Dedifferentiated amniotic fluid mesenchymal stem cell (primary cell): Measurements from ENCODE around the gene DHCR7.

Source experiments
- DNase-seq: peaks from one replicate; pipeline ENCODE4 v3.0.0-alpha.2; 2016; ENCODE audit errors: extremely low spot score

The DHCR7 gene

DNA sequence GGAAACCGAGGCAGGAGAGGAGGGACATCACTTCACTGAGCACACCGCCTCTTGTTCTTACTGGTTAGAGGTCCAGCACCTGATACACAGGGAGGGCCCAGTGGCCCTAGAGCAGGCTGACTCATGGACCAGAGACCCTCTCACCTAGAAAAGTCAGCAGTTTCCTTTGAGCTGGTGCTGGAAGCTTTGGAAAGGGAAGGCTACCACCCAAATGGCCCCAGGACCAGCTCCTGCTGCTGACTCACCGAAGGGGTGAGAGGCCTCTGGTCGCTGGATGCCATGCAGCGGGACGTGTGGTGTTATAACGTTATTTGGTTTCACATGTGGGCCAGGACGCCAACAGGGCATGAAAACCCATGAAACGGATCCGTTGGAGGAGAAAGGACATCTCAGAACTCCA, 8.6 kb upstream of the DHCR7 start:
- no peak for DNase-seq

DNA sequence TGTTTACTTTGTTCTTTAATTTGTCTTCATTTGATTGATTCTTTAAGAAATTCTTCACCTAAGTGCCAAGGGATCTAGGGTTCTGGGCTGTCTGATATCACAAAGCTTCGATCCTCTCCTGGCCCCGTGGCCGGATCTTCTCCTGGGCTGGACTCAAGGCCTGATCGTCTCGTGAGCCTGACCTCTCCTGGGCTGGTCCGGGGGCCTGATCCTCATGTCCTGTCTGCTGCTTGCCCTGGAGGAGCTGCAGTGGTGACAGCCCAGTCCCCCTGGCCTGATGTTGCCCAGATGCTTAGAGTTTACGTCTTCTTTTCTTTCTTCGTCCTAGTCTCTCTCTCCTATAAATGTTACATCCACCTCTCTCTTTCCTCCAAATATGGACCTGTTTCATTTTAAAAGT, 8.1 kb upstream of the DHCR7 start:
- DNase-seq, result no peak

DNA sequence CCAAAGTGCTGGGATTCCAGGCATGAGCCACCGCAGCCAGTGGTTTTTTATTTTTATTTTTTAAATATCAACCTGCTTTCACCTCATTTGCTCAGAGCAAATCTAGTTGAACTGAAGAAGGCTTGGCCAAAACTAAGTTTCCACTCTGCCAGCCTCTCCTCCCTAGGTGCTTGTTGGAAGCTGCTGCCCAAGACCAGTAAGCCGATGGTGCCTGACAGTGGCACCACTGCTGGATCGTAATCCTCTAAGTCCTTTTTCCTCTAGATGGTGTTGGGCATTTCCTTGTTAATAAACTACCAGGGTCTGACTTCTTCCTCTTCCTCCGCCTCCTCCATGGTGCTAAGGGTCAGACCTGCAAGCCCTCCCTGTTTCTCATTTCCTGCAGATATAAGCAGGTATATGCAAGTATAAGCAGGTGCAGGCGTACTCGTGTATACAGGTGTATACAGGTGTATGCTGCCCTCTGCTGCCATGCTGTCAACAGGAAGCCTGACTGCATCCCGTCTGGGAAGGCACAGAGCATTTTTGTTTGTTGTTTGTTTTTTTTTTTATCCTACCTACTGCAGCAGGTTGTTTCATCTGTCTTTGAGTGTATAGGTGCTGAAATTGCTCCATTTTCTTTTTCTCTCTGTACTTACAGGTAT, 6.4 kb upstream of the DHCR7 start:
- no peak for DNase-seq

DNA sequence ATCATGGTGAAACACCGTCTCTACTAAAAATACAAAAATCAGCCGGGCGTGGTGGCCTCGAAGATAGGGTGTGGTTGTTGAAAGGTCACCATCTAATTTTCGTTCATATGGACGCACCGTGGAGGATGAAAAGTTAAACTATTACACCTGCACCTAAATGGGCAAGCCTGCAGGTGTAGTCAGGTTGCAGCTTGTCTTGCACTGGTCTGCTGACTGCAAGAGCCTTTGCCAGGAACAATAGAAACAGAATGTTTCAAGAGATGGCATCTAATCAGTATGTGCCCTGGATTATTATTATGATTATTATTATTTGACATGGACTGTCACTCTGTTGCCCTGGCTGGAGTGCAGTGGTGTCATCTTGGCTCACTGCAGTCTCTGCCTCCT, 5.7 kb upstream of the DHCR7 start:
- DNase-seq, result no peak

DNA sequence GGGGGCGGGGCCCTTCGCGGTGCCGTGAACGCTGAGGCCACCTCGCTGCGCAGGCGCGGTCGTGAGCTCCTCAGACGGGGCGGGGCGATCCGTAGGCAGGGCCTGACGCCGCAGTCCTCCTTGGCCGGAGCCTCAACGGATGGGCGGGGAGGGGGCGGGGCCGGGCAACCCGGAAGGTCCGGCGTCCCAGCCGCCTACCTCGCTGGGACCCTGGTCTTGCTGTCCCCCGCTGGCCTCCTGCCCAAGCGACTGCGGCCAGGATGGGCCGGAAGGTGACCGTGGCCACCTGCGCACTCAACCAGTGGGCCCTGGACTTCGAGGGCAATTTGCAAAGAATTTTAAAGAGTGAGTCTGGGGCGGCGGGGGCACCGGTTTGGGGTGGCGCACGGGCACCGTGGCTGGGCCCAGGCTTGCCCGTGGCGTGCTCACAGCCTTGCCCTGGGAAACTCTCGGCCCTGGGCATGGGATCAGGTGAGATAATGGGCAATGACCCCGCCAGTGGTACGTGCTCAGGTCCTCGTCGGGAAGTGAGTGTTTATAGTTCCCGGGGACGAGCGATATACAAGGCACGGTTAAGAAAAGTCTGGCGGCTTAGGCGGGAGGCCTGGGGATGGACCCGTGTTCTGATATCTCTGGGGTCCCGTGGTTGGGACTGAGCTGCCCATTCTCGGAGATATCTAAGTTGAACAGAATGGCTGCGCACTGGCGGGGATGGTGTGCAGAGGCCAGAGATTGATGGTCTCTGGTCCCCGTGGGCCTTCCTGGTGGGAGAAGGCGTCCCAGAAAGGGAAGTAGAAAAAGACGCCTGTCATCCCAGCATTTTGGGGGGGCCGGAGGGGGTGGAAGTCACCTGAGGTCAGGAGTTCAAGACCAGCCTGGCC, 5.1 kb upstream of the DHCR7 start, which contains the start of gene NADSYN1:
NADSYN1 (plus strand) TSS at position 167 of the 881 bp plus-strand sequence; CDS start at position 261, 94 bp downstream.
- DNase-seq, result peak; percentile 95

DNA sequence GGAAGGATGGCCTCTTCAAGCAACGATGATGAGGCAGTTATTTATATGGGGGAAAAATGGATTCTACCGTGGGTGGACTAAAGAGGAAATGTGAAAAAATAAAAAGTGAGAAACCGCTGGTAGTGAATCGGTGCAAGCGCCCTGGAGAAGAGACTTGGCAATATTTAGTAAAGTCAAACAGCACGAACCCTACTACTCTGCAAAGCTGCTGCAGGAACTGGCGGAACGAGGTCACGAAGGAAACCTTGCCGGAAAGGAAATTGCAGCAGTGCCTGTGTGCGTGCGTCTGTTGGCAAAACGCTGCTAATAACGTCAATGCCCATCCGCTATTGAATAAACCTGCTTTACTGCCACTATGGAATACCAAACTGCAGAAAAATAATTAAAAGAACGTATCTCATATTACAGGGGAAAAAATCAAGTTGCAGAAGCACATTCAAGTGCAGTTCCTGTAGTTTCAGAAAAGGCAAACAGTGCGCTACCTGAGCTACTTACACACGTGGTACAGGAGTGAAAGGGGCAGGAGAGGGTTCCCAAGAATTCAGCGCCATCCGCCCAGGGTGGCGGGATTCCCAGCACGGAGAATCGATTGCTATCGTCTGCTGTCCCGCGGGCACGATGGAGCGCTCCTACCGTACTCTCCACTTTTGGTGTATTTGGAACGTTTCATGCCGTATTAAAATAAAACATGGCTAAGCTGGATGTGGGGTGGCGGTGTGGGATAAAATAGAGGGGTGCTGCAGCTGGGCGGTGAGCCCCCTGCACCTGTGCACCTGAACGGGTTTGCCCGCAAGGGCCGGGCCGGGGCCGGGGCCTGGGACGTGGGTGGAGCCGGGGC, 4.2 kb upstream of the DHCR7 start:
- no peak for DNase-seq

DNA sequence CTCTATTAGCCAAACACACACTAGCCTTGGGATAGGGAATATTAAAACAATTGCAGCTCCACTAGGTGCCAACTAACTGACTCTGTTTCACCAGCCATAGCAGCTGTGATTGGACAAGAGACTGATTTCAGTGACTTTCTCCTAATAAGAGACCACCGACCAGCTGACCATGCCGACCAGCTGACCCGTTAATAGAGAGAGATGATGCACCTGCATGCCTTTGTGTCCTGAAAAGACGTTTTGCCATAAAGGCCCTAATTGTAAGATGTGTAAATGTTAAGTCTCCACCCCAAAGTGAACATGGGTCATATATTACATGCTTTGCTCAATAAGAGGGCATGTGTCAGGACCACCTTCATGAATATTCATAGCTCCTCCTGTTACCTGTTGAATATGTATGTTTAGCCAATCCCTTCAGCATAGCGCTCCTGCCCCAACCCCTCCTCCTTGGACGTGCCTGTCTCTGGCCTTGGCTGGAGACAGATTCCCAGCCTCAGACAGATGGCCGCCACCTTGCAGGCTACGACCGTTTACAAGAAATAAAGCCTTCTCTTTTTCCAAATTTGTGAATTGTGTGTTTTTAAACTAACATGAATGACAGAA, 3.5 kb upstream of the DHCR7 start:
- DNase-seq, result no peak

DNA sequence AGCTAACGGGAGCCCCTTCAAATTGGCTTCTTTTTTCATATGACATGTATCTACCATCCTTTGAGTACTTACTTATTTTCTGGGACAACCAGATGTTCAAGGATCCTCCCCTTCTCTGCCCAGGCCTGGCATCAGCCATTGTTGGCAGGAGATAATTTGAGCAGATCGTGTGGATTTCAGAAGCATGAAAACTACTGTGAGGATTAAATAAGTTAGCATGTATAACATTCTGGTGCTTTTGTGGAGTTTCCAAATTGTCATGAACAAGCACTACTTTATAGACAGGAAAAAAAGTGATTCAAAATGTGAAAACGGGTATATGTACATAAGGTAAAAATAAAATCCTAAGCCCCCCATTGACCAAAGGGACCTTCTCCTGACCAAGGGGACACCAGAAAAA, 2.7 kb upstream of the DHCR7 start:
- no peak for DNase-seq

DNA sequence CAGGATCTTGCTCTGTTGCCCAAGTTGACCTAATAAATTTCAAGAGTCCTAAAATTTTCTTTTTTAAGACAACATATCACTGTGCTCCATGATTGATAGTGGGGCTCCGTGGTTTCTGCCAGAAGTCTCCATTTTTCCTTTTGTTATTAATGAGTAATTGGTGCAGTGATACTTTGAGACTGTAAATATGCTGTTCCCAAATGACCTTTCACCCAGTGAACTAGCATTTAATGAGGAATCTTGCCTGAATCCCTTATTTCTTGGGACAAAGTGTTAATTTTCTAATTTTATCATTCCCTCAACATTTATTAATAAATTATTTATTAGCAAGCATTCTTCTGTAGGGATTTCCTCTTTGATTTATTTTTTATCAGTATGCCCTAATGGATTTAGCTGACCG, 2.3 kb upstream of the DHCR7 start:
- no peak for DNase-seq

DNA sequence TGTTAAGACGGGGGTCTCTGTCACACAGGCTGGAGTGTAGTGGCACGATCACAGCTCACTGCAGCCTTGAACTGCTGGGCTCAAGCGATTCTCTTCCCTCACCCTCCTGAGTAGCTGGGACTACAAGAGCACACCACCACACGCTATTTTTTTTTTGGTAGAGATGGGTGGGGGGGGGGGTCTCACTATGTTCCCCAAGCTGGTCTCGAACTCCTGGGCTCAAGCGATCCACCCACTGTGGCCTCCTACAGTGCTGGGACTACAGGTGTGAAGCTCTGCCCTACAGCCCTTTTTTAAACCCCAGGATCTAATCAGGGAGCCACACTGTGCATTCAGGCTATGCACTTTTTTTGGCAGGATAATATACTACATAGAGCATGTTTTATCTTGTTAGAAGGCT, 1.4 kb upstream of the DHCR7 start:
- DNase-seq, result no peak

DNA sequence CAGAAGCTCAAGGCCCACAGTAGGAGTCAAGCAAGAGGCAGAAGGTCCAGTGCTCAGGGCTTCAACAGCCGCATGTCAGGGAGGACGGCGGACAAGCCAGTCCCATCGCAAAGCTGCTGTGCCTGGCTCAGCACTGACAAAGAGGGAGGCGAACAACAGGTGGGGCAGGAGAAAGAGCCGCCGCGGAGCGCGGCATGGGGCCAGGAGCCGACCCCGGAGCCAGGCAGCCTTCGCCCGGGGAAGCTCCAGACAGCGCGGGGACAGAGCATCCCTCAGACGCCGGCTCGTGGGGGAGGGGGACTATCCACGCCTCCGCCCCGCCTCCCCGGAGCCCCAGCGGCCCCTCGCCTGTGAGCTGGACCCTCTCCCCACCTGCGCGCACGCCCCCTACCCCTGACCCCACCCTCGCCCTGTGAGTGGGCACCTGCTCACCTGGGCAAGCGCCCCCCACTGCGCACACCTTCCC, 369 bp downstream of the DHCR7 start:
- DNase-seq, result no peak

DNA sequence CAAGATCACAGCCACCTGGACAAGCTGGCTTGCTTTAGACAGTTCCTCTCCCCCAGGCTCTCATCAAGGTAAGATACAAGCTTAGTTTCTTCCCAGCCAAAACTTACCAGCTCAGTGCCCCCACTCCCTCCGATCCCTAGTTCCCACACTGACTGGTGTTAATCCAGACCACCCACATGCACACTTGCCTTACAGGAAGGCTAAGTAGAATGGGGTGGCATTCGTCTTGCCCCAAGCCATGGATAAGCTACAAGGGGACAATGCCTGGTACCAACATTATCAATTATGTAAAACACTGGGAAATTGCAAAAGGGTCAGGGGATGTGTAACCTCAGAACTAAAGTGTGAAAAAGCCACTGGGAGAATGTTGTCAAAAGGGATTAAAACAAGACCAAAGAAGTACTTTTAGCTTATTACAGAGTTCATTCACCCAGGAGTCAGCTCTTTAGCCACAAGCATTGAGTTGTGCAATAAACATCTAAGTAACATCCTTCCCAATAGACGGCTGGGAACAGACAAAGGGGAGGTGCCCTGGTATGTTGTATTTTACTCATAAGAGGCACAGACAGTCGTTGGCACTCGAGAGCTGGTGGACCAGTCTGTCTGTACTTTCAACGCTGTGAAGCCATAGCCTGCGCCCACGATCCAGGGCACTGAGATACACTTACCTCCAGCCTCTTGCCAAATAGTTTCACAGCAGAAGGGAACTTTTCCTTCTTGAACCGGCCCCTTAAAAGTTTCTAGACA, 1.1 kb downstream of the DHCR7 start:
- no peak for DNase-seq

DNA sequence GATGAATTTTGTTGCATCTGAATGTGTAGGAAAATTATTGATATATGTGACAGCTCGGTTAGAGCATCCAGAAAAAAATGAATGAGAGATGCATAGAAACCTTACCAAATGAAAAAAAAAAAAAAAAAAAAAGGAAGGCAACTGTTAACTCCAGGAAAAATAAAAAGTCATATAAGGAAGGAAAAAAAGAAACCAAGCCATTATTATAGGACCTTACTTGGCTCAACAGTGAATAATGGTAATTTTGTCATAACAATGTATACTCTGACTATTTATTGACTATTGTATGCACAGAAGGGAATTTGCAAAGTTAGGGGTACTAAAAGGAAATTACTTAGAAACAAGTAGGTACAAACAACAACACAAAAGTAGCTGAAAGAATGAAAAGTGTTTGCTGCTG, 2.0 kb downstream of the DHCR7 start:
- no peak for DNase-seq

DNA sequence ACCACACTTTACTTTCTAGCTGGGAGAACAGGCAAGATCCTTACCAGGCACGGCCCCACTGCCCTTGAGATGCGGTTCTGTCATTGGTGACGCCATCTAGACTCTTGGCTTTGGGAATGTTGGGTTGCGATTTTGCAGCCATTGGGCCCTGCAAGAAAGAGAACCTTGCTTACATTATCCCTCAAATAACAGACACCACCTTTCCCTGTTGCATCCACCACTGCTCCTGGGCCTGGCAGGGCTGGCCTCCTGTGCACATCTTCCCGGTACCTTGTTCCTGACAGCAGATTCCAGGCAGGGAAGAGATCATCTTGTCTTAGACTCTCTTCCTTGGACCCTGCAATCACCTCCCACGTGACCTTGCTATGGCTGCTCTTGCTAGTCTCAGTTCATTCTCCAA, 3.4 kb downstream of the DHCR7 start:
- DNase-seq, result no peak

DNA sequence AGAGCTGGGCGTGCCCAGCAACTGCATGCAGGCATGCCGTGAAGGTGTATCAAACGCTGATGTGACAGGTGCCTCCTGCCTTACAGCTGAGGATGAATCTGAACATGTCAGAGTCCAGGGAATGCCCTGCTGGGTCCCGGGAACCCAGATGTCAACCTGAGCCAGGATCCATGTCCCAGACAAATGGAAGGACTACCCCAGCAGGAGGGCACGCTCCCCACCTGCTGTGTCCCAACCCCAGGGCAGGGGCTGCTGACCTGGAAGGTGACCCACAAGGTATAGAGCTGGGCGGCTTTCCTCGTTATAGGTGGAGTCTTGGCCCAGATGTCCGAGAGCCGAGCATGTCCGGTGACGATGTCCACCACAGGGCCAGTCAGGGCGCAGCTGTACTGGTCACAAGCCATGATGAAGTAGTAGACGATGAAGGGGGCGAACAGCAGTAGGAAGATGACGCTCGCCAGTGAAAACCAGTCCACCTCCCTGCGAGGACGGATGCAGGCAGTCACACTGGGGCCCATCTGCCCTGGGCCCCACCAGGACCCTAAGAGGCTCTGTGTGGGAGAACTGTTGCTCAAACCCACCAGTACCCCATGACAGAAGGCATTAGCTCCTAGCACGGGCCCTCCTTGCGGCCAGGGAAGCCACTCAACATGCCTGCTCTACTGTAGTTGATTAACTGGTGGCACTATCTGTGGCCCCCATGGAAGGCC, 4.3 kb downstream of the DHCR7 start:
- no peak for DNase-seq

DNA sequence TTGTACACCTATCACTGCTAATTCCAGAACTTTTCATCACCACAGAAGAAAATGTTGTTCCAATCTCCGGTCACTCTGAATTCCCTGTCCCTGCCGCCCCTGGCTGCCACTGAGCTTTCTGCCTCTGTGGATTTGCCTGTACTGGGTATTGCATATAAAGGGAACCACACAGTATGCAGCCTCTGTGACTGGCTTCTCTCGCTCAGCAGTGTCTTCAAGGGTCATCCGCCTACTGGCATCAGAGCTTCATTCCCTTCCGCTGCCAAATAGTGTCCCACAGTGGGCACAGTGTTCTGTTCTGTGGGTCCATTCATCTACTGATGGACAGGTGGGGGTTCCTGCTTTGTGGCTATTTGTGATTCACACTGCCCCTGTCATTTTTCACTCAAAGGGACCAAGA, 5.3 kb downstream of the DHCR7 start:
- DNase-seq, result no peak

DNA sequence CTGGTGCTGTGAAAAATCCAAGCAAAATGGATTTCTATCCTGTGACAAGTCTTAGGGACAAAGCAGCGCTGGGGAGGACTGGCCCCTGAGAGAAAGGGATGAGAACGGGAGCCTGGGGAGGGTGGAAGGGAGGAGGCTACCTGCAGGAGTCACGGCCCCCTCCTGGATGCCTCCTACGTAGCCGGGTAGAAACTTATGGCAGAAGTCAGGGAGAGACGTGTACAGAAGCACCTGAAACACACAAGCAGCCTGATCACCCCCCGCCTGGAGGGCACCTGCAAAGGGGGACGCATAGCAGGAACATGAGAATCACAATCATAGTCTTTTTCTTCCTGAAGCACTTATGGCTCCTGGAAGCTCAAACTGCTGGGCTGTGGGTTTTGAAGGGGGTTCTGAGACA, 6.1 kb downstream of the DHCR7 start:
- no peak for DNase-seq

DNA sequence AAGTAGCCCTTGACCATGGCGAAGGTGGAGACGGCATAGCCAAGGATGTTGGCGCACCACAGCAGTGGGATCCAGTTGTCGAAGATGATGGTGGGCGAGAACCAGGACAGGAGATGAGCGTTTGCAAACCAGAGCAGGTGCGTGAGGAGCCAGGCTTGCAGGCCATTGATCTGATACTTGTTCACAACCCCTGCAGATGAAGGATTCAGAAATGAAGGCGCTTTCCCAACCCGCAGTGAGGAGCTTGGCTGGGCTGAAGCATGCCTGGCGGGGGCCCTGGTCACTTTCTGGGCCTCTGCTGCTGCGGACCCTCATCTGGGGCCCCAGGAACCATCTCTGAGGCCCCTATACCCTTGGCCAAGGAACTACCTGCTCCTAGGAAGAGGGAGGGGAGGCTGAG, 6.9 kb downstream of the DHCR7 start:
- no peak for DNase-seq

DNA sequence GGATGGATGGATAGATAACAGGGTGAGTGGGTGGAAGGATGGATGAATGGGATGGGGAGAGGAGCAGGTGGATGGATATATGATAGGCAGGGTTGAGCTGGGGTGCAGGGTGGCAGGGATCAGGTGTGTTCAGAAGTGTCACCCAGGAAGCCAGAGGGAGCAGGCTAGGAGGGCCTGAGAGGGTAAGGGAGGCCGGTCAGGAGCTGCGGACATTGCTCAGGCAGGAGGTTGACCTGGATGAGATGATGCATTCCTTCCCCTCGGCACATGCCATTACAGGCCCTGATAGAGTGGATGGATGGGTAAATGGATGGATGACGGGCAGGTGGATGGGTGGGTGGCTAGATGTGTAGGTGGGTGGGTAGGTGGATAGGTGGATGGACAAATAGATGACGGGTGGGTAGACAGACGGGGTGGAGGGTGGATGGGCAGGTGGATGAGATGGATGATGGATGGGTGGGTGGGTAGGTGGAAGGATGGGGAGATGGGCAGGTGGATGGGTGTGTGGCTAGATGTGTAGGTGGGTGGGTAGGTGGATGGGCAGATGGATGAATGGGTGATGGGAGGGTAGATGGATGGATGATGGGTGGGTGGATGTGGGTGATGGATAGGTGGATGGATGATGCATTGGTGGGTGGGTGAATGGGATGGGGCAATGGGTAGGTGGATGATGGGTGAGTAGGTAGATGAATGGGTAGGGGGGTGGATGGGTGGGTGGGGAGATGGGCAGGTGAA, 8.0 kb downstream of the DHCR7 start:
- DNase-seq, result no peak

DNA sequence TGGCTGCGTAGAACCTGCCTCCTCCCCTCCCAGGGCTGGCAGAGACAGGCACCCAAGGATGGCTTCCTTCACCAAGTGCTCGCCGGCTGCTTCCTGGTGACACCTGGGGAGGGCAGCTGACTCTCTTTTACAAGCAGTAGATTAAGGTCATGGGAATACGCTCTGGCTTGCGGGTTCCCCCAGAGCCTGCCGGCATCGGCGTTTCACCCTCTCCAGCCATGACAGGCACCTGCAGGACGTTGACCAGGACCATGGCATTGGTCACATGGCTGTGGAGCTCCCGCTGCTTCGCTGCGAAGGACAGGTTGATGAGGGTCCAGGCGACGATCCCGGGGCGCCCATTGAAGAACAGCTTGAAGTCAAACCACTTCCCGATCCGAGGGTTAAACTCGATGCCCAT, 9.5 kb downstream of the DHCR7 start:
- no peak for DNase-seq
